HG03280 (cell line): Measurements from ENCODE around the gene CIC.

Experiments used
- ATAC-seq: cut with Tn5 transposase; IDR thresholded peaks from one replicate; pipeline ENCODE4 v1.9.1; 2021; ENCODE audit warnings: mild to moderate bottlenecking, moderate library complexity; ENCODE audit not compliant: unreplicated experiment

CIC gene

DNA sequence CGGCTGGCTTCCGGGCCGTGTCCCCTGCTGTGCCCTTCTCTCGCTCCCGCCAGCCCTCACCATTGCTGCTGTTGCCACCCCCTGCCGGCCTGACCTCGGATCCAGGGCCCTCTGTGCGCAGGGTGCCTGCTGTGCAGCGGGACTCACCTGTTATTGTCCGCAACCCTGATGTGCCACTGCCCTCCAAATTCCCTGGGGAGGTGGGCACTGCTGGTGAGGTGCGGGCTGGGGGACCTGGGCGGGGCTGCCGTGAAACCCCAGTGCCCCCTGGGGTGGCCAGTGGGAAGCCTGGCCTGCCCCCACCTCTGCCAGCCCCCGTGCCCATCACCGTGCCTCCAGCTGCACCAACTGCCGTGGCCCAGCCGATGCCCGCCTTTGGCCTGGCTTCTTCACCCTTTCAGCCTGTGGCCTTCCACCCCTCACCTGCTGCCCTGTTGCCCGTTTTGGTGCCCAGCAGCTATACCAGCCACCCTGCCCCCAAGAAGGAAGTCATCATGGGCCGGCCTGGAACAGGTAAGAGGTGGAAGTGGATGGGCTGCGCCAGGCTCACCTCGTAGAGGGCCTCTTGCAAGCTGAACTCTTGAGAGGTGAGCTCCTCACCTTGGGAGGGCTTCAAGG is 5.1 kb downstream of the CIC start:
- ATAC-seq, result no peak

GRCh38 chr19:42275103-42275502 is 6.1 kb downstream of the CIC start:
- ATAC-seq, result no peak

- no peak for ATAC-seq
These were observed 6.5 kb downstream of the CIC start for GRCh38 chr19:42275517-42275916.

DNA sequence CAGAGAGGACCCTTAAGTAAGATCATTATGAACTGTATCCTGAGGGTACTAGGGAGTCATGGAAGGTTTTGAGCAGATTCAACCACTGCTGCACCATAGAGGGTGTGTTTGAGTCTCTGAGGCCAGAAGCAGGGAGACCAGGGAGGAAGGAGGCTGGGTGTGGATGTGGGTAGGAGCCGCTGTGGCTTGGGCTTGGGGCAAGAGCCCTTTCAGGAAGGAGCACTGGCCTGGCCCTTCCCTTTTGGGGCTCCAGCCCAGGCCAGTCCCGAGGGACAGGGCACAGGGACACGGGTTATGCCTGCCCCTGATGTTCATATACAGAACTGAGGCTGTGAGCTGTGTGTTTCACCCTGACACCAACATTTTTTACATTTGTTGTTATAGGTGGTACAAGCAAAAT is 7.2 kb downstream of the CIC start:
- no peak for ATAC-seq

- no peak for ATAC-seq
These were observed 7.8 kb downstream of the CIC start for GRCh38 chr19:42276821-42277220.

- ATAC-seq, result no peak
These were observed 8.9 kb downstream of the CIC start for GRCh38 chr19:42277821-42278451.

- ATAC-seq, result no peak
These were observed 9.6 kb downstream of the CIC start for GRCh38 chr19:42278452-42279154.

DNA sequence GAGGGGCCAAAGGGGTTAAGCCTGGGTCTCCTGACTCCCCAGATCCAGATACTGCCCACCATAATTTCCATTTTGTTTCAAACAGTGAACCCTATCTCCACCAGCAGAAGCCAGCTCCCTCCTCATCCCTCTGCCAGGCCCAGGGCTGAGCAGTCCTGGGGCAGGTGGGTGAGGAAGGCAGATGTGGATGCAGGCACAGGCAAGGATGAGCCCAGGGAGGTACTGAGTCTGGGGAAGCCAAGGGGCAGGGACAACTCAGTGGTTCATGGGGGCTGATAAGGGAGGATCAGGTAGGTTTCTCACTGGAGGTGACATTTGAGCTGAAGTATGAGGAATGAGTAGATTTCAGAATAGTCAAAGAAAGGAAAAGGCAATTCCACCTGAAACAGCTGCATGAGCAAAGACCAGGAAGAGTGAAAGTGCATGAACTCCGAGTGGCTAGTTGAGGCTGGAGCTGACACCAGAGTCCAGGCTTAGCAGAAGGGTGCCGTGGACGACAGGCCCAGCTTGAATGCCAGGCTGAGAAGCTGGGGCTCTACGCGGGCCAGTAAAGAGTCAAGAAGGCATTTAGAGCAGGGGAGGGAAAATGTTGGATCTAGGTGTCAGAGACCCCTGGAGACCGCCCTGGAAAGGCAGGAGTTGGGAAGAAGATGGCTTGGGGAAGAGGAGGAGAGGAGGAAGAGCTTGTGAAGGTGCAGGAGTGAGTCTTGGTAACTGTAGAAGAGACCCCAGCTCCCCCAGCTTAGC is 10.3 kb downstream of the CIC start:
- no peak for ATAC-seq

GRCh38 chr19:42279902-42280814 is 11.1 kb downstream of the CIC start:
- ATAC-seq, result peak; percentile 29

DNA sequence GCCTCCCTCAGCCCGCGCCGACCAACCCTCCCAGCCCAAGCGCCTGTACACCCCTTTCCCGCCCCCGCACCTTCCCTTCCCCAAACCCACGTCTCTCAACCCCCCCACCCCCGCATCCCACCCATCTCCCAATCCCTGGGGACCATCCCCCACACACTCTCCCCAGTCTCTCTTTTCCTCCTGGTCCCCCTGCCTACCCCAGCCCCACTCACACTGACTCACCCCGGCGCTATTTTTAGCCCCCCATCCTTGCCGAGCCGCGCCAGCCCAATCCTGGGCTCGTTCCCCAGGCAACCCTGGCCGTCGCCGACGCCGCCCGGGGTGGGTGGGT is 11.7 kb downstream of the CIC start:
- ATAC-seq, result no peak

GRCh38 chr19:42281146-42281826 is 12.2 kb downstream of the CIC start:
- ATAC-seq, result no peak

DNA sequence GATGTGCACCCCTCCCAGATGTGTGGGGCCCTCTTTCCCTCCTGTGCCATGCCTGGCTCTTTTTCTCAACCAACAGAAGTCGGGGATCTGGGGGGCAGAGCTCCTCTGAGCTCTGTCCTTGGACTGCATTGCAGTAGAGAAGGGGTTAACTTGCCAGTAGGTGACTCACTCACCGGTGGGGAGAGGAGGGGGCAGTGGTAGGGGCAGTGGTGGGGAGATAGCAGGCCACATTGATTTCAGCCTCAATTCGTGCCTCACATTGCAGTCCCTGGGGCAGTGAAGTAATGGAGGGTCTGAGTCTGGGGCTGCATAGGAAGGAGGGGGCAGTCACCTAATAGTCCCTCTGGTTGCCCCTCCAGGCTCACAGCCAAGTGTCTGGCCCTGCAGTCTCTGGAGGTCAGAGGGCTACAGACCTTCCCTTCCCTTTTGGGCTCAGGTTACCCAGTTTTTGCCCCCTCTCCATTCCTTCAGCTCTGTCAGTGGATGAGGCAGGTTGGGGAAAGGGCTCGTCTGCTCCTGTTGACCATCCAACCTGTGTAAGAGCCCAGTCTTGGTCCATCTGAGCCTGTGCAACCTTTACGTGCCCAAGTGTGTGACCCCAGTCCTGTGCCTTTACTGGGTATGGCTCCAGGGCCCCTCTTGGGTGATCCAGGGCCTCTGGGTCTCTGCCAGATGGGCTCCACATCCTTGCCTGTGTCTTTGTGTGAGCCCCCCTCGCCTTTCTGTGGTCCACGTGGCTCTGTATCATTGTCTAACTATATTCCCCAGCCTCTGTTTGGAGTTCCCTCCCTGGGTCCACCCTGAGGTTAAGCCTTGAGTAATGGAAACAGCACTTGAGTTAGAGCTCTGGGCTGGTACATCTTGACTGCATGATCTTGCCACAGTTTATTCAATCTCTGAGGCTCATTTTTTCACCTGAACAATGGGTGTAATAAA is 13.0 kb downstream of the CIC start:
- no peak for ATAC-seq

DNA sequence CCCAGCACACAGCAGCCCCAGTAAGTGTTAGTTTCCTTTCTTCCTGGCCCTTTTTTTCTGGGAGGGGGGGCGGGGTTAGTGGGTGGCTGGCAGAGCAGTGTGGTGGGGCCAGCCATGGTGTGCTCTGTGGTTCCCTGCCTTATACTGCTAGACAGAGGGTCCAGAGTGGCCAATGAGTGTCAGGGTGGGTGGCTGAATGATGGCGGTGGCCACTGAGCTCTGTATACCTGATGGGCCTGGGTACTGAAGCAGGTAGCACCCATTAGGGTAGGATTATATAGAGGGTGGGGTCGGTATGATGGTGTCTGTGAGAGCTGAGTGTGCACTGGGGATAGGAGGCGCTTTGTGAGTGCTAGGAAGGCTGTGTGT is 13.8 kb downstream of the CIC start:
- ATAC-seq, result no peak

GRCh38 chr19:42283188-42284065 is 14.4 kb downstream of the CIC start:
- ATAC-seq, result peak; percentile 61

DNA sequence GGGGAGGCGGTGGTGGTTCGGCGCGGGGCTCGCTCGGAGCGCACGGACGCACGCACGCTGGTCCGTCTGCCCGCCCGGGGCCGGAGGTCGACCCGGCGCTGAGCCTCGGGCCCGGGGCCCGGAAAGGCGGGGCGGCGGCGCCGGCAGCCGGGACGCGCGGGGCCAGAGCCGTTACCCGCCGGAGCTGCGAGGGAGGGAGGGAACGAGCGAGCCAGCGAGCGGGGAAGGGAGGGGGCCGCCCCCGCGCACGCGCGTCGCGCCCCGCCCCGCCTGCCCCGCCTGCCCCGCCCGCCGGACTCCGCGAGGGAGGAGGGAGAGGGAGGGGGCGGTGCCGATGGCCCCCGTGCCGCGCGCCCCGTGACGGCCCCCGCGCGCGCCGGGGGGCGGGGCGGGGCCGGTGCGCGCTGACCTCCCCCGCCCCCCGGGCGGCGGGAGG is 15.0 kb downstream of the CIC start:
- ATAC-seq, result peak; percentile 37

GRCh38 chr19:42284591-42285341 is 15.7 kb downstream of the CIC start:
- no peak for ATAC-seq

GRCh38 chr19:42285541-42285941 is 16.5 kb downstream of the CIC start:
- no peak for ATAC-seq
